Measurements from ENCODE around the gene ZFP64. TPM values are rescaled to one million over a fixed set of nuclear protein-coding genes. Genes with fewer than 3 reads are reported as not detected.
"Not testable (repeated sequence)": the region's sequence is repeated elsewhere in the genome, so short reads cannot be mapped to it uniquely, and the experiment has no call there.

Gene ZFP64
- total RNA-seq, 3 donors from 2014 or later: 15.0 to 23.5 (median 15.3) TPM

GRCh38 chr20:52139986-52140385 is 51.6 kb downstream of the ZFP64 start:
- DNase-seq (no peak), ATAC-seq (no peak)
- Histone ChIP-seq H3K4me1 (ENCODE audit: low read depth) (no peaks in the 10 kb centered on the region), H3K9me3 (no peaks in the 10 kb centered on the region), H3K4me3 (no peak overlapping the region), H3K36me3 (ENCODE audit: low read depth) (no peaks in the 10 kb centered on the region)
- intact Hi-C loops (cut with DNase I, micrococcal nuclease): no loop called here
- no peak for TF ChIP-seq CTCF (IDR thresholded peaks at IDR 0.05)

GRCh38 chr20:52137850-52138249 is 53.7 kb downstream of the ZFP64 start:
- ATAC-seq (no peak), DNase-seq (no peak)
- TF ChIP-seq CTCF (IDR thresholded peaks at IDR 0.05): no peak
- H3K4me1 ChIP-seq (ENCODE audit: low read depth): no peaks in the 10 kb centered on the region
- no peak overlapping the region for H3K4me3 ChIP-seq
- no peaks in the 10 kb centered on the region for H3K9me3 ChIP-seq
- intact Hi-C loops (cut with DNase I, micrococcal nuclease): no loop called here
- H3K36me3 ChIP-seq (ENCODE audit: low read depth): no peaks in the 10 kb centered on the region

- ATAC-seq; intact Hi-C loops (cut with DNase I, micrococcal nuclease): not testable (repeated sequence)
Observed at GRCh38 chr20:52133714-52134113, 57.9 kb downstream of the ZFP64 start.

GRCh38 chr20:52132337-52132736 is 59.2 kb downstream of the ZFP64 start:
- TF ChIP-seq CTCF (IDR thresholded peaks at IDR 0.05): no peak
- intact Hi-C loops (cut with DNase I, micrococcal nuclease): no loop called here
- no peak for ATAC-seq

More at GRCh38 chr20:52133714-52134113, 57.9 kb downstream of the ZFP64 start:
- H3K9me3 ChIP-seq; H3K4me1 ChIP-seq (ENCODE audit: low read depth); DNase-seq; H3K4me3 ChIP-seq; H3K36me3 ChIP-seq (ENCODE audit: low read depth): not testable (repeated sequence)

GRCh38 chr20:52131048-52131643 is 60.4 kb downstream of the ZFP64 start:
- intact Hi-C loops (cut with DNase I, micrococcal nuclease): no loop called here
- Histone ChIP-seq H3K9me3 (peaks cover 2% of the 10 kb centered on the region), H3K36me3 (ENCODE audit: low read depth) (no peaks in the 10 kb centered on the region), H3K4me3 (no peak overlapping the region), H3K4me1 (ENCODE audit: low read depth) (no peaks in the 10 kb centered on the region)
- no peak for DNase-seq
- no peak for TF ChIP-seq CTCF (IDR thresholded peaks at IDR 0.05)
- ATAC-seq: no peak

More at GRCh38 chr20:52132337-52132736, 59.2 kb downstream of the ZFP64 start:
- Histone ChIP-seq H3K36me3 (ENCODE audit: low read depth) (no peaks in the 10 kb centered on the region), H3K9me3 (peaks cover 2% of the 10 kb centered on the region), H3K4me3 (no peak overlapping the region), H3K4me1 (ENCODE audit: low read depth) (no peaks in the 10 kb centered on the region)
- no peak for DNase-seq

GRCh38 chr20:52130406-52130805 is 61.2 kb downstream of the ZFP64 start:
- intact Hi-C loops (cut with DNase I, micrococcal nuclease): no loop called here
- H3K4me3 ChIP-seq: no peak overlapping the region
- H3K9me3 ChIP-seq: peaks cover 2% of the 10 kb centered on the region
- no peak for TF ChIP-seq CTCF (IDR thresholded peaks at IDR 0.05)
- no peaks in the 10 kb centered on the region for H3K36me3 ChIP-seq (ENCODE audit: low read depth)
- DNase-seq (no peak), ATAC-seq (no peak)
- H3K4me1 ChIP-seq (ENCODE audit: low read depth): no peaks in the 10 kb centered on the region

Data from mucosa of descending colon (tissue), 3 donors.